OCI-LY1 (cell line): ENCODE results near the gene NPAS3.

Experiments
- H2AFZ ChIP-seq: fragments of 200-600 bp; sonication (generic), shearing (Covaris generic); 2 replicates; pipeline ENCODE4 v1.6.0; 2014; ENCODE audit warnings: antibody characterized with exemption, mild to moderate bottlenecking, low read length
- H3F3A ChIP-seq: fragments of 200-600 bp; sonication (generic), shearing (Covaris generic); 2 replicates; pipeline ENCODE4 v1.6.0; 2014; ENCODE audit warnings: mild to moderate bottlenecking, antibody characterized with exemption, low read length, moderate library complexity; ENCODE audit not compliant: insufficient read depth
- H3K27ac ChIP-seq: fragments of 200-600 bp; sonication (generic); 2 replicates; pipeline ENCODE4 v1.5.1; 2014; ENCODE audit warnings: low read length, mixed run types, mild to moderate bottlenecking, low read depth; ENCODE audit not compliant: poor library complexity, severe bottlenecking
- H3K27me3 ChIP-seq: fragments of 200-600 bp; sonication (generic); 2 replicates; pipeline ENCODE4 v1.6.0; 2014; ENCODE audit warnings: antibody characterized with exemption, mild to moderate bottlenecking, low read length, moderate library complexity; ENCODE audit not compliant: insufficient read depth
- H3K36me3 ChIP-seq: fragments of 200-600 bp; sonication (generic); 2 replicates; pipeline ENCODE4 v1.6.1; 2014; ENCODE audit warnings: mild to moderate bottlenecking, antibody characterized with exemption, low read length, moderate library complexity, mixed read lengths; ENCODE audit not compliant: insufficient read depth
- H3K4me1 ChIP-seq: fragments of 200-600 bp; sonication (generic); 2 replicates; pipeline ENCODE4 v1.5.1; 2014; ENCODE audit warnings: mild to moderate bottlenecking, low read length, moderate library complexity; ENCODE audit not compliant: insufficient read depth, severe bottlenecking
- H3K4me2 ChIP-seq: fragments of 200-600 bp; sonication (generic), shearing (Covaris generic); 2 replicates; pipeline ENCODE4 v1.6.1; 2014; ENCODE audit warnings: low read length
- H3K4me3 ChIP-seq: fragments of 200-600 bp; sonication (generic); 2 replicates; pipeline ENCODE4 v1.5.1; 2014; ENCODE audit warnings: low read length, low read depth, mild to moderate bottlenecking, mixed read lengths; ENCODE audit not compliant: poor library complexity, severe bottlenecking
- H3K79me2 ChIP-seq: fragments of 200-600 bp; shearing (Covaris generic); 2 replicates; pipeline ENCODE4 v1.6.1; 2016; ENCODE audit warnings: mixed run types, low read length, mixed read lengths; ENCODE audit not compliant: insufficient read depth
- H3K9ac ChIP-seq: fragments of 200-600 bp; sonication (generic), shearing (Covaris generic); 2 replicates; pipeline ENCODE4 v1.6.1; 2014; ENCODE audit warnings: mild to moderate bottlenecking, low read length, mixed read lengths
- H3K9me2 ChIP-seq: fragments of 200-600 bp; sonication (generic), shearing (Covaris generic); 2 replicates; pipeline ENCODE4 v1.6.1; 2014; ENCODE audit warnings: low read depth, mild to moderate bottlenecking, low read length, mixed read lengths
- H3K9me3 ChIP-seq: fragments of 200-600 bp; shearing (Covaris generic); 2 replicates; pipeline ENCODE4 v1.6.1; 2014; ENCODE audit warnings: low read length, mixed read lengths
- H4K20me1 ChIP-seq: fragments of 200-600 bp; sonication (generic), shearing (Covaris generic); 2 replicates; pipeline ENCODE4 v1.6.0; 2016; ENCODE audit warnings: mild to moderate bottlenecking, low read length; ENCODE audit not compliant: insufficient read depth
- EZH2 ChIP-seq: fragments of 200-600 bp; sonication (generic), shearing (Covaris generic); IDR thresholded peaks from 2 replicates; pipeline ENCODE4 v1.8.0; 2017; ENCODE audit warnings: borderline replicate concordance, mixed run types, mild to moderate bottlenecking, antibody characterized with exemption, low read length, moderate library complexity, mixed read lengths
- TF ChIP-seq, protein P1 (sequence below): fragments of 200-600 bp; sonication (generic), shearing (Covaris generic); IDR thresholded peaks from 2 replicates; pipeline ENCODE4 v1.5.1; 2017; ENCODE audit warnings: mild to moderate bottlenecking, antibody characterized with exemption, low read length, moderate library complexity, mixed read lengths

Gene NPAS3

DNA sequence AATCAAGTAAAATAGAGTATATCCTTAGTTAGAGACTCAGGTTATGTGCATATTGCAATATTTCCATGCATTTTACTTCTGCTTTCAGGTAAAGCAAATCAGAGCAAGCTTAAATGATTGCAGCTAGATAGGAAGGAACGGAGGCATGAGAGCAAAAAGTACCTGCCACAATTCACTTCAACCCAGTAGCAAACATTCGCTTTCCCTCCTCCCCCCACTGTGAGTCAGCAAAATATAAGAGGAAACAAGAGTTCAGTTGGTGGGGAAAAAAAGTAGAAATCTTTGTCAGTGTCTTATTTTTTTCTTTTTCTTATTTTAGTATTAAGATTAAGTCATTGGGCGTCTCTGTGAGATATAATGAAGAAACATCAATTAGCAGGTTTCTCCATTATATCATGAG is 475.4 kb downstream of the NPAS3 start:
- Histone ChIP-seq H3K27ac (no peak overlapping the region), H3K4me1 (no peaks in the 10 kb centered on the region), H4K20me1 (no peaks in the 10 kb centered on the region), H3F3A (no peaks in the 10 kb centered on the region), H3K27me3 (no peaks in the 10 kb centered on the region), H3K4me3 (no peak overlapping the region), H3K9me3 (no peaks in the 10 kb centered on the region), H3K4me2 (no peak overlapping the region), H3K9ac (no peak overlapping the region), H3K9me2 (no peaks in the 10 kb centered on the region), H3K36me3 (no peaks in the 10 kb centered on the region), H2AFZ (no peak overlapping the region), H3K79me2 (no peaks in the 10 kb centered on the region)
- TF ChIP-seq EZH2: no peak
- TF ChIP-seq, protein P1, sequence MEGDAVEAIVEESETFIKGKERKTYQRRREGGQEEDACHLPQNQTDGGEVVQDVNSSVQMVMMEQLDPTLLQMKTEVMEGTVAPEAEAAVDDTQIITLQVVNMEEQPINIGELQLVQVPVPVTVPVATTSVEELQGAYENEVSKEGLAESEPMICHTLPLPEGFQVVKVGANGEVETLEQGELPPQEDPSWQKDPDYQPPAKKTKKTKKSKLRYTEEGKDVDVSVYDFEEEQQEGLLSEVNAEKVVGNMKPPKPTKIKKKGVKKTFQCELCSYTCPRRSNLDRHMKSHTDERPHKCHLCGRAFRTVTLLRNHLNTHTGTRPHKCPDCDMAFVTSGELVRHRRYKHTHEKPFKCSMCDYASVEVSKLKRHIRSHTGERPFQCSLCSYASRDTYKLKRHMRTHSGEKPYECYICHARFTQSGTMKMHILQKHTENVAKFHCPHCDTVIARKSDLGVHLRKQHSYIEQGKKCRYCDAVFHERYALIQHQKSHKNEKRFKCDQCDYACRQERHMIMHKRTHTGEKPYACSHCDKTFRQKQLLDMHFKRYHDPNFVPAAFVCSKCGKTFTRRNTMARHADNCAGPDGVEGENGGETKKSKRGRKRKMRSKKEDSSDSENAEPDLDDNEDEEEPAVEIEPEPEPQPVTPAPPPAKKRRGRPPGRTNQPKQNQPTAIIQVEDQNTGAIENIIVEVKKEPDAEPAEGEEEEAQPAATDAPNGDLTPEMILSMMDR: no peak

DNA sequence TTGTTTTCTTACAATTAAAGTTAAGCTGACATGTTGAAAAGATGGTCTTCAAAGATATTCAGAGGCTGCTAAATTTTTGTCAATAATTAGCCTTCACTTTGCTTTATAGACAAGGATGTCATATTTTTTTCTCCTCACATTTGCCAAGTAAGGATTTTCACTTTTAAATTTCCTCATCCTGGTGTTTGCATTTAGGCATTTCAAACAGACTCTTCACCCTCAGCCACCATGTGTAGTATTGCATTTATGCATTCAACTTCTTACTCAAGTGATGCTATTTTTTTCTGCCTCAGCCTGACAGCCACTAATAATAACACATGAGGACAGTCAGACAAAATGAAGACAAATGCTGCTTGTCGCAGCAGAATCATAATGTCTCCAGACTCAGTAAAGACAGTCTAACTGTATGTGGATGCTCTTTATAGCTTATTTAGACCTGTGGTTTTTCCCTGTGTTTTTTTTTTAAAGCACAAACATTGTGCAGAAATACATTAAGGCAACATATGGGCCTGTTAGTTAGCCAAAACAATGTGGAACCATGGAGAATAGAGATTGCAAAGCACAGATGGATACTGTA is 481.5 kb downstream of the NPAS3 start:
- Histone ChIP-seq H3K9ac (no peak overlapping the region), H3K27me3 (no peaks in the 10 kb centered on the region), H3K9me3 (no peaks in the 10 kb centered on the region), H3K27ac (no peak overlapping the region), H3K4me1 (no peaks in the 10 kb centered on the region), H3K4me2 (no peak overlapping the region), H3K4me3 (no peak overlapping the region), H4K20me1 (no peaks in the 10 kb centered on the region), H3F3A (no peaks in the 10 kb centered on the region), H3K79me2 (no peaks in the 10 kb centered on the region), H2AFZ (no peak overlapping the region), H3K36me3 (no peaks in the 10 kb centered on the region), H3K9me2 (no peaks in the 10 kb centered on the region)
- TF ChIP-seq, protein P1: no peak
- no peak for TF ChIP-seq EZH2

DNA sequence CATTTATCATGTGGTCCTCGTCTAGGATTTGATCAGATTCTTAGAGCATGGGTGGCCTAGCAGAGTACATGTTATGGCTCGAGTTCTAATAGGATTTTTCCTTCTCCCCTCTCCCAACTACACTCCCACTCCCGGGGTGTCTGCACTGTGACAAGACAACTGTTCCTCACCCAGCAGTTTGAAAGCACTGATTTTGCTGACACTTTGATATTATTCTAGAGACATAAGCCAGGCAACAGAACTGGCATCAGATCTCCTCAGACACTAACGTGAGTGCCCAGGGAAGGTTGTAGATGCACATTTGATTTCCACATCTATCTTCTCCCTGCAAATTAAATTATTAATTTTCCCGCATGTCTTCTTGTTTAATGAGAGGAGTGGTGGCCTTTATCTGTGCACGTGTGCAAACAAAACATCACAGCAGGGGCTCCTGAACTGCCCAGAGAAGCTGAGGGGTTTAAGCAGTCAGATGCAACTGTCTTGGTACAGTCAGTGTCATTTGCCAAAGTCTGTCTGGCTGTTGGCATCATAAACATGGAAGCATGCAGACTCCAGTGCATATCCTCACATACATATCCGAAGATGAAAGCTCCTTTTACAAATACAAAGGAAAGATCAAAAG is 491.8 kb downstream of the NPAS3 start:
- H3K9ac ChIP-seq: no peak overlapping the region
- no peaks in the 10 kb centered on the region for H3K4me1 ChIP-seq
- H3K27me3 ChIP-seq: no peaks in the 10 kb centered on the region
- H3K27ac ChIP-seq: no peak overlapping the region
- H3K9me3 ChIP-seq: no peaks in the 10 kb centered on the region
- TF ChIP-seq, protein P1: no peak
- TF ChIP-seq EZH2: no peak
- no peaks in the 10 kb centered on the region for H4K20me1 ChIP-seq
- no peaks in the 10 kb centered on the region for H3F3A ChIP-seq
- no peak overlapping the region for H2AFZ ChIP-seq
- H3K4me3 ChIP-seq: no peak overlapping the region
- H3K4me2 ChIP-seq: no peak overlapping the region
- H3K36me3 ChIP-seq: no peaks in the 10 kb centered on the region
- H3K9me2 ChIP-seq: no peaks in the 10 kb centered on the region
- H3K79me2 ChIP-seq: no peaks in the 10 kb centered on the region
